SK-N-SH (cell line): ENCODE results near the gene LAMA1. TPM values are rescaled to one million over a fixed set of nuclear protein-coding genes. Genes with fewer than 3 reads are reported as not detected.

Source experiments
- CTCF ChIA-PET: fragments of 300-600, 350-600 bp; formaldehyde crosslinking; extraction: SDS; loops from one replicate; lab custom pipeline; 2021; lab: Yijun Ruan, JAX
- POLR2A ChIA-PET: fragments of 350-600 bp; sonication (Branson Sonifier 250); formaldehyde crosslinking; extraction: SDS; loops from one replicate; lab custom pipeline; 2020; ENCODE audit warnings: antibody characterized with exemption, inconsistent platforms; lab: Yijun Ruan, JAX
- DNase-seq: peaks from one replicate; pipeline ENCODE4 v3.0.0; 2012
- H2AFZ ChIP-seq: fragments of 200-600 bp; sonication (generic); 2 replicates; pipeline ENCODE4 v1.8.1; 2016; ENCODE audit warnings: antibody characterized with exemption, mild to moderate bottlenecking, low read depth
- H3F3A ChIP-seq: fragments of 200-600 bp; sonication (generic); replicated peaks from 2 replicates; pipeline ENCODE3; 2016; ENCODE audit warnings: antibody characterized with exemption, mild to moderate bottlenecking; ENCODE audit not compliant: insufficient read depth
- H3K27ac ChIP-seq, 2 experiments: fragments of 200-500 bp in 1 of 2; fragments of 200-600 bp in 1 of 2; sonication (Bioruptor generic) in 1 of 2; sonication (generic), shearing (Covaris generic) in 1 of 2; 2 replicates each; pipeline versions ENCODE4 v1.5.1 to v1.6.1; 2014 to 2016; ENCODE audit warnings: low read depth in 2 of 2, inconsistent platforms in 1 of 2, low read length in 1 of 2, mild to moderate bottlenecking in 1 of 2, mixed read lengths in 1 of 2
- H3K27me3 ChIP-seq: fragments of 200-600 bp; sonication (generic), shearing (Covaris generic); 2 replicates; pipeline ENCODE4 v1.6.1; 2016; ENCODE audit warnings: mixed run types; ENCODE audit not compliant: insufficient read depth
- H3K36me3 ChIP-seq, 2 experiments: fragments of 200-500 bp in 1 of 2; fragments of 200-600 bp in 1 of 2; sonication (Bioruptor generic) in 1 of 2; sonication (generic) in 1 of 2; replicated peaks in 1 of 2; 2 replicates each; pipeline versions ENCODE3 to v1.5.1; 2014 to 2016; ENCODE audit warnings: low read length in 1 of 2, mild to moderate bottlenecking in 1 of 2; ENCODE audit not compliant: insufficient read depth in 2 of 2, control insufficient read depth in 1 of 2
- H3K4me1 ChIP-seq, 2 experiments: fragments of 200-500 bp in 1 of 2; fragments of 200-600 bp in 1 of 2; sonication (Bioruptor generic) in 1 of 2; sonication (generic), shearing (Covaris generic) in 1 of 2; 2 replicates each; pipeline versions ENCODE4 v1.5.1 to v1.6.1; 2014 to 2016; ENCODE audit warnings: low read depth in 1 of 2, low read length in 1 of 2, mixed run types in 1 of 2; ENCODE audit not compliant: insufficient read depth in 2 of 2, control insufficient read depth in 1 of 2
- H3K4me2 ChIP-seq: fragments of 200-600 bp; sonication (generic), shearing (Covaris generic); 2 replicates; pipeline ENCODE4 v1.6.1; 2017; ENCODE audit warnings: mixed run types
- H3K4me3 ChIP-seq, 2 experiments: fragments of 200-500 bp in 1 of 2; fragments of 200-600 bp in 1 of 2; sonication (Bioruptor generic) in 1 of 2; sonication (generic), shearing (Covaris generic) in 1 of 2; 2 replicates each; pipeline versions ENCODE4 v1.5.1 to v1.8.1; 2014 to 2016; ENCODE audit warnings: low read depth in 2 of 2, inconsistent platforms in 1 of 2, low read length in 1 of 2, mild to moderate bottlenecking in 1 of 2, mixed read lengths in 1 of 2, moderate library complexity in 1 of 2
- H3K79me2 ChIP-seq: fragments of 200-600 bp; sonication (generic); 2 replicates; pipeline ENCODE4 v1.8.1; 2017; ENCODE audit warnings: mild to moderate bottlenecking; ENCODE audit not compliant: insufficient read depth
- H3K9ac ChIP-seq: fragments of 200-600 bp; sonication (generic); 2 replicates; pipeline ENCODE4 v1.6.1; 2017; ENCODE audit warnings: mixed run types
- H3K9me2 ChIP-seq: fragments of 200-600 bp; sonication (generic); 2 replicates; pipeline ENCODE4 v1.6.1; 2017; ENCODE audit warnings: mixed run types
- H3K9me3 ChIP-seq: fragments of 200-600 bp; sonication (generic); 2 replicates; pipeline ENCODE4 v1.6.1; 2017; ENCODE audit warnings: mixed run types, mild to moderate bottlenecking, moderate library complexity
- H4K20me1 ChIP-seq: fragments of 200-600 bp; sonication (generic); 2 replicates; pipeline ENCODE4 v1.6.1; 2017; ENCODE audit warnings: mild to moderate bottlenecking, mixed run types; ENCODE audit not compliant: insufficient read depth
- CTCF ChIP-seq: fragments of 200-600 bp; sonication (generic); IDR thresholded peaks from 2 replicates; pipeline ENCODE4 v1.6.1; 2017; ENCODE audit warnings: antibody characterized with exemption, mild to moderate bottlenecking, moderate library complexity
- EZH2phosphoT487 ChIP-seq: fragments of 200-600 bp; sonication (generic); IDR thresholded peaks from 2 replicates; pipeline ENCODE4 v1.6.1; 2017; ENCODE audit warnings: low read depth, mixed run types, mild to moderate bottlenecking, antibody characterized with exemption, moderate library complexity, borderline replicate concordance
- FOSL2 ChIP-seq: IDR thresholded peaks from 2 replicates; pipeline ENCODE4 v1.4.0; 2012; ENCODE audit warnings: low read depth, mild to moderate bottlenecking, moderate library complexity, borderline replicate concordance
- FOXJ3 ChIP-seq: sonication (generic); formaldehyde crosslinking; IDR thresholded peaks from 2 replicates; pipeline ENCODE4 v1.5.1; 2020; ENCODE audit warnings: mild to moderate bottlenecking, missing genetic modification reagents
- GABPA ChIP-seq: IDR thresholded peaks from 2 replicates; pipeline ENCODE4 v1.4.0; 2012; ENCODE audit warnings: low read depth, mild to moderate bottlenecking
- GATA2 ChIP-seq: sonication (generic); formaldehyde crosslinking; IDR thresholded peaks from 2 replicates; pipeline ENCODE4 v1.5.0; 2020; ENCODE audit warnings: mild to moderate bottlenecking, missing genetic modification reagents
- JUND ChIP-seq: IDR thresholded peaks from 2 replicates; pipeline ENCODE4 v1.4.0; 2012
- MEF2A ChIP-seq: IDR thresholded peaks from 2 replicates; pipeline ENCODE4 v1.4.0; 2012; ENCODE audit warnings: low read depth, borderline replicate concordance
- NFIC ChIP-seq: IDR thresholded peaks from 2 replicates; pipeline ENCODE4 v1.4.0; 2012; ENCODE audit warnings: borderline replicate concordance
- NRF1 ChIP-seq: IDR thresholded peaks from 2 replicates; pipeline ENCODE4 v1.6.1; 2012; ENCODE audit warnings: low read depth, mild to moderate bottlenecking, low read length
- REST ChIP-seq: IDR thresholded peaks from 2 replicates; pipeline ENCODE4 v1.6.1; 2012; ENCODE audit warnings: mild to moderate bottlenecking, low read depth, low read length, moderate library complexity
- TAF1 ChIP-seq: IDR thresholded peaks from 2 replicates; pipeline ENCODE4 v1.6.1; 2012; ENCODE audit warnings: low read depth, mild to moderate bottlenecking, low read length, moderate library complexity, borderline replicate concordance
- TEAD4 ChIP-seq: IDR thresholded peaks from 2 replicates; pipeline ENCODE4 v1.4.0; 2012; ENCODE audit warnings: mild to moderate bottlenecking, borderline replicate concordance; ENCODE audit not compliant: insufficient read depth
- USF2 ChIP-seq: fragments of 150-350 bp; IDR thresholded peaks from 2 replicates; pipeline ENCODE4 v1.6.1; 2017; ENCODE audit warnings: antibody characterized with exemption, low read length, low read depth, borderline replicate concordance
- ZBTB33 ChIP-seq: IDR thresholded peaks from 2 replicates; pipeline ENCODE4 v1.4.0; 2012; ENCODE audit warnings: low read depth, borderline replicate concordance
- WGBS: methylation state at CpG from one replicate; pipeline ENCODE4 v1.1.6; 2017; ENCODE audit warnings: low lambda C conversion rate; 5-methylcytosine and 5-hydroxymethylcytosine counted together
- polyA plus RNA-seq, 3 experiments: library from polyadenylated mRNA; depleted of rRNA; stranded (reverse); fragments of >200 nt; gene quantifications; 2 replicates each; pipeline ENCODE4 v1.2.3, GENCODE V29; 2012

Gene LAMA1
- polyA plus RNA-seq, 1 of the 3 experiments (the other 2 are of a cell fraction), result 0.07 TPM

- CTCF ChIA-PET, result no interaction called here
- 38% methylated on average over 6 of the region's 9 CpGs for WGBS
These were observed 154.8 kb downstream of the LAMA1 start for GRCh38 chr18:6962571-6963451.

More at GRCh38 chr18:6962571-6963451, 154.8 kb downstream of the LAMA1 start:
- no peaks in the 10 kb centered on the region for H3K36me3 ChIP-seq
- H3K4me3 ChIP-seq, result no peak overlapping the region
- no peaks in the 10 kb centered on the region for H3F3A ChIP-seq
- H3K79me2 ChIP-seq, result no peaks in the 10 kb centered on the region
- no peak for DNase-seq
- H3K9me2 ChIP-seq, result no peaks in the 10 kb centered on the region
- no peak overlapping the region for H2AFZ ChIP-seq
- H3K4me2 ChIP-seq, result no peak overlapping the region
- no peaks in the 10 kb centered on the region for H3K9me3 ChIP-seq
- TF ChIP-seq TAF1, result no peak
- TF ChIP-seq JUND, result no peak
- TF ChIP-seq TEAD4, result no peak
- TF ChIP-seq REST, result no peak
- no peak for TF ChIP-seq CTCF
- TF ChIP-seq NRF1, result no peak
- no peak for TF ChIP-seq ZBTB33
- TF ChIP-seq MEF2A, result no peak
- TF ChIP-seq FOXJ3, result no peak
- TF ChIP-seq USF2, result no peak
- TF ChIP-seq GABPA, result no peak
- no peak for TF ChIP-seq GATA2 (CRISPR knock-in tag)
- TF ChIP-seq NFIC, result no peak
- no peak for TF ChIP-seq EZH2phosphoT487
- no peak for TF ChIP-seq FOSL2
- no peaks in the 10 kb centered on the region for H4K20me1 ChIP-seq
- H3K9ac ChIP-seq, result no peak overlapping the region
- no peak overlapping the region for H3K27ac ChIP-seq
- POLR2A ChIA-PET, result no interaction called here
- H3K4me1 ChIP-seq, result no peaks in the 10 kb centered on the region; a peak in 1 of 4 replicates
- H3K27me3 ChIP-seq, result no peaks in the 10 kb centered on the region
